DND-41 (cell line): ENCODE data around the gene RIMS1.

Experiments
- ATAC-seq: fragments of 200-7000 bp; cut with Tn5 transposase; 3 replicates; pipeline ENCODE4 v1.9.1; 2021; ENCODE audit warnings: low read depth; ENCODE audit not compliant: insufficient read depth
- DNase-seq: peaks from one replicate; pipeline ENCODE4 v3.0.0-alpha.2; 2020
- H2AFZ ChIP-seq: 2 replicates; pipeline ENCODE4 v1.6.0; 2012; ENCODE audit warnings: low read depth, low read length
- H3K27ac ChIP-seq: 2 replicates; pipeline ENCODE4 v1.5.1; 2012; ENCODE audit warnings: low read length, inconsistent platforms
- H3K27me3 ChIP-seq: fragments of 200-600 bp; sonication (generic); 2 replicates; pipeline ENCODE4 v1.6.0; 2012; ENCODE audit warnings: low read length, mild to moderate bottlenecking, inconsistent platforms; ENCODE audit not compliant: insufficient read depth, poor library complexity
- H3K36me3 ChIP-seq: 2 replicates; pipeline ENCODE4 v1.5.1; 2012; ENCODE audit warnings: low read length, inconsistent platforms; ENCODE audit not compliant: insufficient read depth
- H3K4me1 ChIP-seq: 2 replicates; pipeline ENCODE4 v1.5.1; 2012; ENCODE audit warnings: mild to moderate bottlenecking, low read length; ENCODE audit not compliant: insufficient read depth
- H3K4me2 ChIP-seq: 2 replicates; pipeline ENCODE4 v1.6.0; 2012; ENCODE audit warnings: mild to moderate bottlenecking, moderate library complexity, low read length, inconsistent platforms; ENCODE audit not compliant: insufficient read depth
- H3K4me3 ChIP-seq, 2 experiments: fragments of 200-600 bp in 1 of 2; shearing (Covaris generic) in 1 of 2; 2 replicates each; pipeline ENCODE4 v1.5.1; 2012 to 2016; ENCODE audit warnings: inconsistent platforms in 2 of 2, low read length in 2 of 2, mild to moderate bottlenecking in 2 of 2, low read depth in 1 of 2, moderate library complexity in 1 of 2
- H3K79me2 ChIP-seq: 2 replicates; pipeline ENCODE4 v1.6.0; 2012; ENCODE audit warnings: low read length, inconsistent platforms; ENCODE audit not compliant: insufficient read depth
- H3K9ac ChIP-seq: 2 replicates; pipeline ENCODE4 v1.6.0; 2012; ENCODE audit warnings: low read depth, mild to moderate bottlenecking, inconsistent platforms, low read length, moderate library complexity
- H3K9me3 ChIP-seq: 2 replicates; pipeline ENCODE4 v1.5.1; 2012; ENCODE audit warnings: low read length, moderate library complexity, mild to moderate bottlenecking, inconsistent platforms; ENCODE audit not compliant: insufficient read depth, severe bottlenecking
- H4K20me1 ChIP-seq: 2 replicates; pipeline ENCODE4 v1.6.0; 2012; ENCODE audit warnings: low read length; ENCODE audit not compliant: insufficient read depth
- EZH2 ChIP-seq: IDR thresholded peaks from 3 replicates; pipeline ENCODE4 v1.6.1; 2012; ENCODE audit warnings: borderline replicate concordance, low read depth, mild to moderate bottlenecking, moderate library complexity, low read length, inconsistent platforms; ENCODE audit not compliant: severe bottlenecking
- TF ChIP-seq, protein P1 (sequence below): IDR thresholded peaks from 2 replicates; pipeline ENCODE4 v1.5.1; 2012; ENCODE audit warnings: borderline replicate concordance, low read length, moderate library complexity, mild to moderate bottlenecking; ENCODE audit not compliant: poor library complexity, severe bottlenecking; ENCODE audit errors: extremely low read depth

Gene RIMS1

DNA sequence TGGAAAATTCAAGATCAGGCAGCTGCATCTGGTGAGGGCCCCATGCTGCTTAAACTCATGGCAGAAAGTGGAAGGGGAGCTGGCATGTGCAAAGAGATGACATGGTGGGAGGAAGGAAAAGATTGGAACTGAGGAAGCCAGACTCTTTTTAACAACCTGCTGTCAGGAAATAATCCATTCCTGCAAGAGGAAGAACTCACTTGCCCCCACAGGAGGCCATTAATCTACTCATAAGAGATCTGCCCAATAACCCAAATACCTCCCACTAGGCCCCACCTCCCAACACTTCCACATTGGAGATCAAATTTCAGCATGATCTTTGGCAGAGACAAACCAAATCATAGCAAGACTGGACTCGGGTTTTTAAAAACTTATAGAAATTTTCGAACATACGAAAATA is 535.0 kb downstream of the RIMS1 start:
- Histone ChIP-seq H3K36me3 (no peaks in the 10 kb centered on the region), H3K27ac (no peak overlapping the region), H4K20me1 (no peaks in the 10 kb centered on the region), H3K9me3 (no peaks in the 10 kb centered on the region), H2AFZ (no peak overlapping the region), H3K4me3 (no peak overlapping the region), H3K27me3 (peaks cover 2% of the 10 kb centered on the region), H3K9ac (no peak overlapping the region), H3K4me2 (no peak overlapping the region), H3K79me2 (no peaks in the 10 kb centered on the region), H3K4me1 (no peaks in the 10 kb centered on the region)
- TF ChIP-seq, protein P1, sequence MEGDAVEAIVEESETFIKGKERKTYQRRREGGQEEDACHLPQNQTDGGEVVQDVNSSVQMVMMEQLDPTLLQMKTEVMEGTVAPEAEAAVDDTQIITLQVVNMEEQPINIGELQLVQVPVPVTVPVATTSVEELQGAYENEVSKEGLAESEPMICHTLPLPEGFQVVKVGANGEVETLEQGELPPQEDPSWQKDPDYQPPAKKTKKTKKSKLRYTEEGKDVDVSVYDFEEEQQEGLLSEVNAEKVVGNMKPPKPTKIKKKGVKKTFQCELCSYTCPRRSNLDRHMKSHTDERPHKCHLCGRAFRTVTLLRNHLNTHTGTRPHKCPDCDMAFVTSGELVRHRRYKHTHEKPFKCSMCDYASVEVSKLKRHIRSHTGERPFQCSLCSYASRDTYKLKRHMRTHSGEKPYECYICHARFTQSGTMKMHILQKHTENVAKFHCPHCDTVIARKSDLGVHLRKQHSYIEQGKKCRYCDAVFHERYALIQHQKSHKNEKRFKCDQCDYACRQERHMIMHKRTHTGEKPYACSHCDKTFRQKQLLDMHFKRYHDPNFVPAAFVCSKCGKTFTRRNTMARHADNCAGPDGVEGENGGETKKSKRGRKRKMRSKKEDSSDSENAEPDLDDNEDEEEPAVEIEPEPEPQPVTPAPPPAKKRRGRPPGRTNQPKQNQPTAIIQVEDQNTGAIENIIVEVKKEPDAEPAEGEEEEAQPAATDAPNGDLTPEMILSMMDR: no peak
- TF ChIP-seq EZH2: no peak
- ATAC-seq (no peak), DNase-seq (no peak)

DNA sequence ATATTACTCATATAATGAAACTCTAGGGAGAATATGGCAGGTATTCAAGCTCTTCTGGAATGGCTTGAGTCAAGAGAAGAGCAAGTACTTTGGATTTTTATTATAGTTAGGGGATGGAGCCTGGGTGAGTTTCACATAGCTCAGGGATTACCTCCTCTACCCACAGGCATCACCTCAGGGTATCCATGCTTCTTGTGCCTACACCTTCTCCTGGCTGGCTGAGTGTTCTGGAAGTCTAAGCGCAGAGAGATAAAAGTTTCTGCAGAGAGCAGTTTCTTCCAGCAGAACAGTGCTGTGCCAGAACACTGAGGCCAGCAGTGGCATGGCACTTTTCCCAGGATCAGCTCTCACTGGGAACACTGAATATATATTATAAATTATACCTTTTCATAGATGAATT is 535.8 kb downstream of the RIMS1 start:
- no peaks in the 10 kb centered on the region for H4K20me1 ChIP-seq
- H3K27ac ChIP-seq: no peak overlapping the region
- no peaks in the 10 kb centered on the region for H3K4me1 ChIP-seq
- no peak overlapping the region for H3K4me2 ChIP-seq
- no peaks in the 10 kb centered on the region for H3K36me3 ChIP-seq
- DNase-seq: no peak
- H3K27me3 ChIP-seq: peaks cover 2% of the 10 kb centered on the region
- no peak overlapping the region for H2AFZ ChIP-seq
- H3K9ac ChIP-seq: no peak overlapping the region
- TF ChIP-seq, protein P1: no peak
- no peak for TF ChIP-seq EZH2
- no peaks in the 10 kb centered on the region for H3K79me2 ChIP-seq
- H3K9me3 ChIP-seq: no peaks in the 10 kb centered on the region
- no peak overlapping the region for H3K4me3 ChIP-seq
- no peak for ATAC-seq

DNA sequence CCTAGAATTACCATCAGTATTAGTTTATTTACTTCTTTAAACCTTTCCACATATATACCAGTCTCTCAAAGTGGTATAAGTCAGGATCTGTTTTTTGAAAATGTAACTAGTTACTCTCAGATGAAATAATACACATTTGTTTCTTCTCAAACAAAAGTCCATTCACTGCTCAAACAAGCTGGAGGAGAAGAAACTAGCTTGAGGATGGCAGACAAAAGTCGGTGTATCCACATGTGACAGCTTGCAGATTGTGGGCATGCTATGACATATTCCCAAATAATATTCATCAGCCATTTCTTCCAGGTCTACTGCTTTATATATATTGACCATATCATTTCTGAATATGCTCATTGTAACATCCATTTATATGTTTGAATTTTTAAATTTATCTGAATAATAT is 538.1 kb downstream of the RIMS1 start:
- H3K79me2 ChIP-seq: no peaks in the 10 kb centered on the region
- no peak for DNase-seq
- H3K9ac ChIP-seq: no peak overlapping the region
- TF ChIP-seq, protein P1: no peak
- TF ChIP-seq EZH2: no peak
- peaks cover 2% of the 10 kb centered on the region for H3K27me3 ChIP-seq
- ATAC-seq: no peak
- no peaks in the 10 kb centered on the region for H3K4me1 ChIP-seq
- H2AFZ ChIP-seq: no peak overlapping the region
- no peaks in the 10 kb centered on the region for H3K36me3 ChIP-seq
- H3K27ac ChIP-seq: no peak overlapping the region
- no peak overlapping the region for H3K4me2 ChIP-seq
- H4K20me1 ChIP-seq: no peaks in the 10 kb centered on the region
- H3K9me3 ChIP-seq: no peaks in the 10 kb centered on the region
- H3K4me3 ChIP-seq: no peak overlapping the region
